DND-41 (cell line): ENCODE data around the gene TCF4.

Experiments used
- ATAC-seq: fragments of 200-7000 bp; cut with Tn5 transposase; 3 replicates; pipeline ENCODE4 v1.9.1; 2021; ENCODE audit warnings: low read depth; ENCODE audit not compliant: insufficient read depth
- DNase-seq: peaks from one replicate; pipeline ENCODE4 v3.0.0-alpha.2; 2020
- H2AFZ ChIP-seq: 2 replicates; pipeline ENCODE4 v1.6.0; 2012; ENCODE audit warnings: low read depth, low read length
- H3K27ac ChIP-seq: 2 replicates; pipeline ENCODE4 v1.5.1; 2012; ENCODE audit warnings: low read length, inconsistent platforms
- H3K27me3 ChIP-seq: fragments of 200-600 bp; sonication (generic); 2 replicates; pipeline ENCODE4 v1.6.0; 2012; ENCODE audit warnings: low read length, mild to moderate bottlenecking, inconsistent platforms; ENCODE audit not compliant: insufficient read depth, poor library complexity
- H3K36me3 ChIP-seq: 2 replicates; pipeline ENCODE4 v1.5.1; 2012; ENCODE audit warnings: low read length, inconsistent platforms; ENCODE audit not compliant: insufficient read depth
- H3K4me1 ChIP-seq: 2 replicates; pipeline ENCODE4 v1.5.1; 2012; ENCODE audit warnings: mild to moderate bottlenecking, low read length; ENCODE audit not compliant: insufficient read depth
- H3K4me2 ChIP-seq: 2 replicates; pipeline ENCODE4 v1.6.0; 2012; ENCODE audit warnings: mild to moderate bottlenecking, moderate library complexity, low read length, inconsistent platforms; ENCODE audit not compliant: insufficient read depth
- H3K4me3 ChIP-seq, 2 experiments: fragments of 200-600 bp in 1 of 2; shearing (Covaris generic) in 1 of 2; 2 replicates each; pipeline ENCODE4 v1.5.1; 2012 to 2016; ENCODE audit warnings: inconsistent platforms in 2 of 2, low read length in 2 of 2, mild to moderate bottlenecking in 2 of 2, low read depth in 1 of 2, moderate library complexity in 1 of 2
- H3K79me2 ChIP-seq: 2 replicates; pipeline ENCODE4 v1.6.0; 2012; ENCODE audit warnings: low read length, inconsistent platforms; ENCODE audit not compliant: insufficient read depth
- H3K9ac ChIP-seq: 2 replicates; pipeline ENCODE4 v1.6.0; 2012; ENCODE audit warnings: low read depth, mild to moderate bottlenecking, inconsistent platforms, low read length, moderate library complexity
- H3K9me3 ChIP-seq: 2 replicates; pipeline ENCODE4 v1.5.1; 2012; ENCODE audit warnings: low read length, moderate library complexity, mild to moderate bottlenecking, inconsistent platforms; ENCODE audit not compliant: insufficient read depth, severe bottlenecking
- H4K20me1 ChIP-seq: 2 replicates; pipeline ENCODE4 v1.6.0; 2012; ENCODE audit warnings: low read length; ENCODE audit not compliant: insufficient read depth
- EZH2 ChIP-seq: IDR thresholded peaks from 3 replicates; pipeline ENCODE4 v1.6.1; 2012; ENCODE audit warnings: borderline replicate concordance, low read depth, mild to moderate bottlenecking, moderate library complexity, low read length, inconsistent platforms; ENCODE audit not compliant: severe bottlenecking
- TF ChIP-seq, protein P1 (sequence below): IDR thresholded peaks from 2 replicates; pipeline ENCODE4 v1.5.1; 2012; ENCODE audit warnings: borderline replicate concordance, low read length, moderate library complexity, mild to moderate bottlenecking; ENCODE audit not compliant: poor library complexity, severe bottlenecking; ENCODE audit errors: extremely low read depth

Gene TCF4

GRCh38 chr18:55240978-55241377, 347.0 kb downstream of the TCF4 start:
- Histone ChIP-seq H4K20me1 (no peaks in the 10 kb centered on the region), H3K36me3 (no peaks in the 10 kb centered on the region), H3K4me2 (no peak overlapping the region), H3K79me2 (no peaks in the 10 kb centered on the region), H3K4me3 (no peak overlapping the region), H3K27ac (no peak overlapping the region), H3K27me3 (no peaks in the 10 kb centered on the region), H2AFZ (no peak overlapping the region), H3K9me3 (no peaks in the 10 kb centered on the region), H3K4me1 (no peaks in the 10 kb centered on the region), H3K9ac (no peak overlapping the region)
- DNase-seq (no peak), ATAC-seq (no peak)
- no peak for TF ChIP-seq EZH2
- TF ChIP-seq, protein P1, sequence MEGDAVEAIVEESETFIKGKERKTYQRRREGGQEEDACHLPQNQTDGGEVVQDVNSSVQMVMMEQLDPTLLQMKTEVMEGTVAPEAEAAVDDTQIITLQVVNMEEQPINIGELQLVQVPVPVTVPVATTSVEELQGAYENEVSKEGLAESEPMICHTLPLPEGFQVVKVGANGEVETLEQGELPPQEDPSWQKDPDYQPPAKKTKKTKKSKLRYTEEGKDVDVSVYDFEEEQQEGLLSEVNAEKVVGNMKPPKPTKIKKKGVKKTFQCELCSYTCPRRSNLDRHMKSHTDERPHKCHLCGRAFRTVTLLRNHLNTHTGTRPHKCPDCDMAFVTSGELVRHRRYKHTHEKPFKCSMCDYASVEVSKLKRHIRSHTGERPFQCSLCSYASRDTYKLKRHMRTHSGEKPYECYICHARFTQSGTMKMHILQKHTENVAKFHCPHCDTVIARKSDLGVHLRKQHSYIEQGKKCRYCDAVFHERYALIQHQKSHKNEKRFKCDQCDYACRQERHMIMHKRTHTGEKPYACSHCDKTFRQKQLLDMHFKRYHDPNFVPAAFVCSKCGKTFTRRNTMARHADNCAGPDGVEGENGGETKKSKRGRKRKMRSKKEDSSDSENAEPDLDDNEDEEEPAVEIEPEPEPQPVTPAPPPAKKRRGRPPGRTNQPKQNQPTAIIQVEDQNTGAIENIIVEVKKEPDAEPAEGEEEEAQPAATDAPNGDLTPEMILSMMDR: no peak

- no peaks in the 10 kb centered on the region for H3K4me1 ChIP-seq
- no peaks in the 10 kb centered on the region for H4K20me1 ChIP-seq
- DNase-seq: no peak
- no peak overlapping the region for H2AFZ ChIP-seq
- no peaks in the 10 kb centered on the region for H3K79me2 ChIP-seq
- no peaks in the 10 kb centered on the region for H3K9me3 ChIP-seq
- ATAC-seq: no peak
- no peak overlapping the region for H3K9ac ChIP-seq
- no peak for TF ChIP-seq EZH2
- TF ChIP-seq, protein P1: no peak
- no peaks in the 10 kb centered on the region for H3K27me3 ChIP-seq
- no peaks in the 10 kb centered on the region for H3K36me3 ChIP-seq
- no peak overlapping the region for H3K4me3 ChIP-seq
- H3K4me2 ChIP-seq: no peak overlapping the region
- no peak overlapping the region for H3K27ac ChIP-seq
These were observed 348.3 kb downstream of the TCF4 start for GRCh38 chr18:55239740-55240139.

GRCh38 chr18:55237660-55238059, 350.3 kb downstream of the TCF4 start:
- no peaks in the 10 kb centered on the region for H3K79me2 ChIP-seq
- H3K27ac ChIP-seq: no peak overlapping the region
- H2AFZ ChIP-seq: no peak overlapping the region
- TF ChIP-seq EZH2: no peak
- TF ChIP-seq, protein P1: no peak
- no peak overlapping the region for H3K9ac ChIP-seq
- DNase-seq (no peak), ATAC-seq (no peak)
- H3K36me3 ChIP-seq: 0 out of 2 replicates have a peak, but pooled peaks cover 1% of the 10 kb centered on the region
- no peaks in the 10 kb centered on the region for H3K4me1 ChIP-seq
- no peak overlapping the region for H3K4me3 ChIP-seq
- no peaks in the 10 kb centered on the region for H4K20me1 ChIP-seq
- H3K27me3 ChIP-seq: no peaks in the 10 kb centered on the region
- H3K9me3 ChIP-seq: no peaks in the 10 kb centered on the region
- no peak overlapping the region for H3K4me2 ChIP-seq
